Activated CD8-positive, alpha-beta memory T cell treated with anti-CD3 and anti-CD28 coated beads, Interleukin-2, amount 50 U/mL, for 1 hour (primary cell): ENCODE results near the gene PRM3.

ENCODE experiments used
- DNase-seq: peaks from one replicate; pipeline ENCODE4 v3.0.0-alpha.2; 2020; ENCODE audit errors: extremely low read depth

Gene PRM3

DNA sequence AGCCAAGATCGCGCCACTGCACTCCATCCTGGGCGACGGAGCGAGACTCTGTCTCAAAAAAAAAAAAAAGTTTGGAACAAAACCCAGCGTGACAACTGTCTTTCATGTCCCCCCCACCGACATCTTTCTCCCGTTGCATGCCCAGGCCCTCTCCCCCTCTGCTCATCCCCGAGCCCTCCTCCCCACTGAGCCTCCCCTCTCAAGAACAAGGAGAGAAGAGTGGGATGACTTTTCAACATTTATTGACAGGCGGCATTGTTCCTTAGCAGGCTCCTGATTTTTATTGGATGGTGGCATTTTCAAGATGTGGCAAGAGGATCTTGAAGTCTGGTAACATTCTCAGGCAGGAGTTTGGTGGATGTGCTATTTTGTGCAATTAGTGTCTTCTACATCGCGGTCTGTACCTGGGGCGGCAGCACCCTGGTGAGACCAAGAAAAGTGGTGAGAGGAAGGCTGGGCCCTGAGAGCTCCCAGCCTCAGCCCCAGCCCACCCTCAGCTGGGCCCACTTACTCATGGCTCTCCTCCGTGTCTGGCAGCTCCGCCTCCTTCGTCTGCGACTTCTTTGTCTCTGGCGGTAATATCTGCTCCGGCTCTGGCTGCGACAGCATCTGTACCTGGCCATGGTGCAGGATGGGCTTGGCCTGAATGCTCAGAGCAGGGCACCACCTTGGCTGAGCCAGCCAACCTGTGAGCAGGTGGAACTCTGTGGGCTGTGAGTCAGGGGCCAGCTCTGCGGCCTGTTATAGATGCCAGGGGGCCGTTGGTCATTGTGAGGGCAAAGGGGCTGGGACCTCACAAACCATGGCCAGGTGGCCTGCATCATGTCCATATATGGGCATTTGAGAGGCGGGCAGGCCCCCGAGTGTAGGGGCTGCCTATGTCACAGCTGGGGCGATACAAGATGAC is 7.4 kb upstream of the PRM3 start, which contains the start of gene PRM1:
PRM1 (minus strand) TSS at position 715 of the 907 bp plus-strand sequence; CDS start at position 623, 92 bp downstream.
- no peak for DNase-seq

DNA sequence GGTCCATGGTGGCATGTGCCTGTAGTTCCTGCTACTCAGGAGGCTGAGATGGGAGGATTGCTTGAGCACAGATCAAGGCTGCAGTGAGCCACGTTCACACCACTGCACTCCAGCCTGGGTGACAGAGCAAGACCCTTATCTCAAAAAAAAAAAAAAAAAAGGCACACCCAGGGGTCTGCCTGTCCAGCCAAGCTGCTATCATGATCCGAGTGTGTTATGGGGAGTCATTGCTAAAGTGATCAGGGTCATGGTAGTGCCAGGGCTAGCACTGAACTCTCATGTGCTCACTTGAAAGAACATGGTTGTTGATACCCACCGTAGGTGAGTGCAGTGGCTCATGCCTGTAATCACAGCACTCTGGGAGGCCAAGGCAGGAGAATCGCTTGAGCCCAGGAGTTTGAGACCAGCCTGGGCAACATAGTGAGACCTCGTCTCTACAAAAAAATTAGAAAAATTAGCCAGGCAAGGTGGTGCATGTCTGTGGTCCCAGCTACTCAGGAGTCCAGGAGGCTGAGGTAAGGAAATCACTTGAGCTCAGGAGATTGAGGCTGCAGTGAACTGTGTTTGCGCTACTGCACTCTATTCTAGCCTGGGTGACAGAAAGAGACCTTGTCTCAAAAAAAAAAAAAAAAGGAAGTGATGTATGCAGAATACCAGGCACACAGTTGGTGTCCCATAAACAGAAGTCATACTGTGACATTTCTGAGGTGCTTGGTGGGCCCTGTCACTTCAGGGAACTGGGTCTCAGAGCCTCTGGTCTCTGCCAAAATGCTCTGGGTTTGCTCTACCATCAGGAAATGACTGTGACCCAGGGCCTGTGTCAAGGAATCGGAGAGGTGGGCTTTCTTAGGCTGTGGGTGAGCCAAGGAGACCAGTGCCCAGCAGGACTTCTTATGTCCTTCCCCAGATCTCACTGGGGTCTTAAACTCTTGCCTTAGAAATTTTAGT is 5.5 kb upstream of the PRM3 start:
- DNase-seq, result no peak

DNA sequence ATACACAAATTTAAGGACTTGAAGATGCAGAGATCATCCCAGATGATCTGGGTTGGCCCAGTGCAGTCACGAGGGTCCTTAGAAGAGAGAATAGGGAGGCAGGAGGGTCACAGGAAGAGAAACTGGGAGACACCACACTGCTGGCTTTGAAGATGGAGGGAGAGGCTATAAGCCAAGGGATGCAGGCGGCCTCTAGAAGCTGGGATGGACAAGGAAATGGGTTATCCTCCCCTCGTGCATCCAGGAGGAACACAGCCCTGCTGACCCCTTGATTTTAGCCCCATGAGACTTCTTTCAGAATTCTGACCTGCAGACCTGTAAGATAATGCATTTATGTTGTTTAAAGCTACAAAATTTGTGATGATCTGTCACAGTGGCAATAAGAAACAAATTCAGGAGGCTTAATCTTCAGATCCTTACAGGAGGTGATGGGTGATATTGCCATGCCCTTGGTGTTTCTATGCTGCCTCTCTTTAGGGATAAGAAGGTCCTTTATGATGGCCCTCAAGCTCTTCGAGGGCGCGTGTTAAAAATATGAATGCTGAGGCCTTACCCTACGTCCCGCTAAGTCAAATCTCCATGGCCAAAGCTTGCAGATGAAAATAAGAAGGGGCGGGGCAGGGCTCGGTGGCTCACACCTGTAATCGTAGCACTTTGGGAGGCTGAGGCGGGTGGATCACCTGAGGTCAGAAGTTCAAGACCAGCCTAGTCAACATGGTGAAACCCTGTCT is 4.3 kb upstream of the PRM3 start:
- no peak for DNase-seq

DNA sequence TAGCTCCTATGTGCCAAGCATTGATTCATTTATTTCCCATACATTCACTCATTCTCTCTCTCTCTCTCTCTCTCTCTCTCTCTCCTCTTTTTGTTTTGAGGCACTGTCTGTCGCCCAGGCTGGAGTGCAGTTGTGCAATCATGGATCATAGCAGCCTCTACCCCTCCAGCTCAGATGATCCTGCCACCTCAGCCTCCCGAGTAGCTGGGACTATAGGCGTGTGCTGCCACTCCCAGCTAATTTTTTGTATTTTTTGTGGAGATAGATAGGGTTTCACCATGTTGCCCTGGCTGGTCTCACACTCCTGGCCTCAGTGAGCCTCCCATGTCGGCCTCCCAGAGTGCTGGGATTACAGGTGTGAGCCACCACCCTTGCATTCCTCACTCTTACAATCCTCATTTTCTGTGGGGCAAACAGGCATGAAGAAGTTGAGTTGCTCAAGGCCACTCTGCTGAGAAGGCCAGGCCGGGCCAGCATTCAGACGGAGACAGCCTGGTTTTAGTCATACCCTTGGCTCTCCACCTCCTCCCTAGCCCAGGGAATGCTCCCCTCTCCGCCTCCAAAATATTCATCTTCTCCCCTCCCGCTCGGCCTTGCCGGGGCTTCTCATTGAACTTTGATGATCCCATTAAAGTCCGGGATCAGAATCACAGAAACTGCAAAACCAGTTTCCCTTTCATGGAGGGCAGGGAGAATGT is 3.6 kb upstream of the PRM3 start:
- no peak for DNase-seq

DNA sequence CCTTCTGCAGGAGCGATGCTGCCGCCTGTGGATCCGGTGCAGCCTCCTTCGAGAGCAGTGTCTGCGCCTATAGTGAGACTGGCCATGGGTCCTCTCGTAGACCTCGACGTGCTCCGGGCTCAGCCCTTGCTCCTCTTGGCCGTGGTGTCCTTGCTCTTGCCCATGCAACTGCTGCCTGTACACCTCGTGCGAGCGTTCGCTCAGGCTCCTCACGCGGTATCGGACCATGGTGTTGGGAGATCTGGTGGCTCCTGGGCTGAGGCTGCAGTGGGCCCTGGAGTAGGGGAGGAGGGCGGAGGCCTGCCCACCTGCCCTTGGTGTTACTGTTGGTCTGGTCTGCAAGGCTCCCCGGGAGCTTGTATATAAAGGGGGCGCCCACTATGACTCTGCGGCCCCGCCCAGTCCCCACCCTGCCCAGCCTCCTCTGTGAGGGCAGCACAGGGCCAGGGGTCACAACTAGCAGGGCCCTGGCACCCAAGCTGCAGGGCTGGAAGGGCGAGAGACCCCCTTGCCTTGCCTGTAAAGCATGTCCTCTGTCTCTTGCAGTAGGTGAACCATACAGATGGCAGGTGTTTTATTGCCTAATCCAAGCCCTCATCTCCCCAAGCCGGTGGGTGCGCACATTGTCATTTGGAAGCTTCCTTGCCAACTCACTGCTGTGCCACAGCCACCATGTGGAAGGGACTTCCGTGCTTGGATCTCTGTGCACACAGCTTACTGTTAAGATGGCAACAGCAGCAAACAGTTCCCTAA is 2.9 kb upstream of the PRM3 start, which contains the start of gene PRM2:
PRM2 (minus strand) TSS at position 338 of the 753 bp plus-strand sequence; CDS start at position 228, 110 bp downstream.
- no peak for DNase-seq

DNA sequence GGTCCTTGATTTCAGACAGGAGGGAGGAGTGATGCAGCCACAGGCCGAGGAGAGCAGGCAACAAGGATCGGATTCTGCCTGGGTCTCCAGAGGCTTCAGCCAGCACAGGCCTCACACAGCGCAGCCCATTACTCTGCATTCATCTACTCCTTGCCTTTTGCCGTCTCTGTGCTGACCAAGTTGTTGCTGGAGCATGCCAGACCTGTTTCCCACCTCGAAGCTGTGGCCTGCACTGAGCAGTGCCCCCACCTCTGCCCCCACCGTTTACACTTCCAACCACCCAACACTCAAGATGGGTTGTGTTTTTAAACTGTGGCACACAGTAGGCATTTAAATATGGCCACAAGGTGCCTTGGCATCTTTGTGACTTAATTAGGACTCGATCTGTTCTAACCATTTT is 1.5 kb upstream of the PRM3 start:
- DNase-seq, result no peak

DNA sequence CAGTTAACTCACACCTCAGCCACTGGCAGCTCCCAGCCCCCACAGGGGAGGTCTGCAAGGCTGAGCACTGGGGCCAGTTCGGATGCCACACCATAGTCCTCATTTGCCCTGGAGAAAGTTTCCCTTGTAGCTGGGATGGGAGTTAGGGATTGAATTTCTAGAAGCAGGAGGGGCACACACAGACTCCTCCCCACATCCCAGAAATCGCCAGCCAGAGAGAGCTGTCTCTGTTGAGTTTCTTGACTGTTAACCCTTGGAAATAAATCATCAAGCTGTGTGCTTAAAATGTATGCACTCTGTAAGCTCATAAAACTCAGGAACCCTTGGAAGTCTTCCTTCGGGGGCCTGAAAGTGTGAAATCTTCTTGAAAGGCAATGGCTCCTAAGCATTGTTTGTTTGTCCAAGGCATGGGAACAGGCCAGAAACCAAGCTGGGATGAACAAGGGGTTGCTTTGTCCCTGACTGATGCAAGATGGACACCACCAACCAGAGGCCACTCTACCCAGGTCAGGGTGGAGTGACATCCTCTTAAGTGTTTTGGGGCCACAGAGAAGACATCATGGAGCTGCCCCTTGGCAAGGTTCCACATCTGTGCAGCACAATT is 394 bp upstream of the PRM3 start:
- no peak for DNase-seq

DNA sequence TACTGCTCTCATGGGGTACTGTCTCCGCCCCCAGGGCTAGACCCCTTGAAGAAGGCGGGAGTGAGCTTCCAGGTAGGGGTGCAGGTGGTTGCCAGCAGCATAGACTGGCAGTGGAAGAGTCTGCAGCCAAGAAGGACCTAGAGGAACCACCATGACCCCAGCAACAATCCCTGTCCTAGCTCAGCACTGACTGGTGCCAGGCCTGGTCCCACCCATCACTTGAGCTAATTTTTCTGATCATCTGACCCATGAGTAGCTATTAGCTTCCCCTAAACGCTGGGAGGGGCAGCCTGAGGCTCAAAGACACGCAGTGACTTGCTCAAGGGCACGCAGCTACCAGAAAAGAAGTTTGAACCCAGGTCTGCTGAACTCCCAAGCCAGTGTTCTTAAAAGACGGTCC is 945 bp downstream of the PRM3 start:
- DNase-seq, result no peak

DNA sequence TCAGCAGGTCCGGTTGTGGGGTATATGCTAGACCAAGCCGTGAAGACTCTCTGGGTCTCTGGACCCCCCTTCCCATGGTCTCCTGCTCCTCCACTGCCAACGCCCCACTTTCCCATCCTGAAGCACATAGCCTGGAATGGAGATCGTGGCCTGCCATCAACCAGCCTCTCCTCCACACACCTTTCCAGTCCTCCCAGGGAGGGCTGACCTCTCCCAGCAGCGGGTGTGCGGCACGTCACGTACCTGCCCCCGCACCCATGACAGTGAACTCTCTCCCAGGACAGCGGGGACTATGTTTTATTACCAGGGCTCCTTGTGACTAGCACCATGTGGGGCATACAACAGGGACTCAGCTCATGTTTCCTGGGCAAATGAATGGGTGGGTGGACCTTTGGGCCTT is 1.8 kb downstream of the PRM3 start:
- no peak for DNase-seq

DNA sequence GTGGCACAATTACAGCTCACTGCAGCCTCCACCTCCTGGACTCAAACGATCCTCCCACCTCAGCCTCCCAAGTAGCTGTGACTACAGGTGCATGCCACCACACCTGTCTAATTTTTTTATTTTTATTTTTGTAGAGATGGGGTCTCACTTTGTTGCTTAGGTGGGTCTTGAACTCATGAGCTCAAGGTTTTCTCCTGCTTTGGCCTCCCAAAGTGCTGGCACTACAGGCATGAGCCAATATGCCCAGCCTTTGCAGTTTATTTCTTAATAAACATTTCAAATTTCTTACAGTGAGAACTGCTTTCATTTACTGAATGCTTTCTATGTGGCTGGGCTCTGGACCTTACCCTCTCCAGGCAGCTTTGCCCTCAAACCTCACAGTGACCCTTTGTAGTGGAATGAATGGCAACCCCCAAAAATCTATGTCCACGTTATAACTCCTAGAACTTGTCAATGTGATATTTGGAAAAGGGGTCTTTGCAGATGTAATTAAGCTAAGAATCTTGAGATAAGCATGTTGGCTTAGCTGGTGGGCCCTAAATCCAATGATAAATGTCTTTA is 2.7 kb downstream of the PRM3 start:
- no peak for DNase-seq

DNA sequence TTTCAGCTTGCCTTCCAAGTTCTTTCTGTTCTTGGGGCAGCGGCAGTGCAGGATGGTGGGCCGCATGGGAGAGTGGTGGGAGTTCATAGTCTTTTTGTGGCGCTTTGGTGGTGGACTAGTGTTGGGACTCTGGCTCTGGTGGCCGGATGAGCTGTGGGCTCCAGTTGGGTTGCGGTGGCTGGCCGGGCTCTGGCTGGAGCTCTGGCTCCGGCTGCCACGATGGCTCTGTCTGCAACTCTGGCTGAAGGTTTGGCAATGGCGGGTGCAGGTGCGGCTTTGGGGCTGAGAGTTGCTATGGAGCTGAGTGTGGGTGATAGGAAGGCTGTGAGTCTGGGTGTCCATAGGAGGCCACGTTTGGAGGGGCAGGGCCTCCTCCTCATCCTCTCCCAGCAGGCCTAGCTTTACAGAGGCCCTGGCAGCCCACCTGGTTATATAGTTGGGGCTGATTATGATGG is 4.5 kb downstream of the PRM3 start, which contains the start of gene TNP2:
TNP2 (minus strand) TSS at position 405 of the 455 bp plus-strand sequence; CDS start at position 342, 63 bp downstream.
- no peak for DNase-seq

DNA sequence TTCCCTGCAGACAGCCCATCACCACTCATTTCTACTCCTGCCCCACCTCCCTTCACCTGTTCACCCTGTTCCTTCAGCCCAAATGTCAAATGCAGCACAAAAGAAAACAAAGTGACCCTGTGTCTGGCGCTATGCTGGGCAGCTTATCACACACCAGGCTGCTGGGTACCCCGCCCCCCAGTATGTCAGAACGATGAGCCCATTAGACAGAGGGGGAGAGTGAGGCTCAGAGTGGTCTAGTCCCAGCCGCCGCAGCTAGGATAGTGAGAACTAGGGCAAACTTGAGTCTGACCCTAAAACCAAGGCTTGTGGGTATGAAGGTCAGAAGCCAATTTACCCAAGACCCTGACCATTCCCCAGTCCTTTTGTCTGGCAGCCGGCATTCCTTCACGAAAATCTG is 8.3 kb downstream of the PRM3 start:
- DNase-seq, result no peak

DNA sequence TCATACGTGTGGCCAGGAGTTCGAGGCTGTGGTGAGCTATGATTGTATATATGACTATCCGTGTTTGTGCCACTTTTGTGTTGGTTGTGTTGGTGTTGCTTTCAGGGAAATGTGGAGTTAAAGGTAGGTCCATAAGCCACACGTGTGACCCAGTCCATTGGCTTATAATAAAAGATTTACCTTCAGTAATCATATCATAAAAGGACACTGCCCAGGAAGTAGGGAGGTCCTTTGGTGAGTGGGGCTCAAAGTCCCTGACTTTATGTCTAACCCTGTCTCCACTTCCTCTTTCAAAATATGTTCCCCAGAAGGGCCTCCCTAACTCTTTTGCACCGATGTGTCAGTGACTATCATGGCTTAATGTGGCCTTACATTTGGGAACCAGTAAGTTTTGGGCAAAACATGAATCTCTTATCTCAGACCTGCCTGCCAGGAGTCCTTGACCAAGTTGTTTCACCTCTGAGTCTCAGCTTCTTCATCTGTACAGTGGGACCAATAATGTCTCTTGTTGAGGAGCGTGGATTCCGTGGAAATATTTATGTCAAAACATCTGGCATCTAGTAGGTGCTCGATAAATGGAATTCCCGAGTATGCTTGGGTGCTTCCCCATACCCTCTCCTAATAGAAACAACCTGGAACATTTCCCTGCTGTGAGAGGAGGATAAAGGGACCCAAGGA is 9.1 kb downstream of the PRM3 start:
- no peak for DNase-seq

DNA sequence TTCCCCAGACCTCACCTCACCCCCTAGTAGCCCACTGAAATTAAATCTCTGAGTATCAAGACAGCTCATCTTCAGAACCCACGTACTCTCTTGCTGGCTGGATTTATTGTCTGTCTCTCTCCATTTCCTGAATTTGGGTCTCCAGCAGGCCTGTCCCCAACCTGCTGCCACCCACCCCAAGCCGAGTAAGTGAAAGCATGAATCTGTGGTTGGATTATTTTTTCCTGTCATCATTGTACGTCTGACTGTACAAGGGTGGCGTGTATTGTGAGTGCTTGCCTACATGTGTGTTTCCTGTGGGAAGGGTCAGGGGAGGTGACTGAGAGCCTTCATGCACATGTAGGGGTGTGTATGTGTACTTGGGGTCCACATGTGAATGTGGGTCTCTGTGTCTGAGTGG is 9.7 kb downstream of the PRM3 start:
- DNase-seq, result no peak

DNA sequence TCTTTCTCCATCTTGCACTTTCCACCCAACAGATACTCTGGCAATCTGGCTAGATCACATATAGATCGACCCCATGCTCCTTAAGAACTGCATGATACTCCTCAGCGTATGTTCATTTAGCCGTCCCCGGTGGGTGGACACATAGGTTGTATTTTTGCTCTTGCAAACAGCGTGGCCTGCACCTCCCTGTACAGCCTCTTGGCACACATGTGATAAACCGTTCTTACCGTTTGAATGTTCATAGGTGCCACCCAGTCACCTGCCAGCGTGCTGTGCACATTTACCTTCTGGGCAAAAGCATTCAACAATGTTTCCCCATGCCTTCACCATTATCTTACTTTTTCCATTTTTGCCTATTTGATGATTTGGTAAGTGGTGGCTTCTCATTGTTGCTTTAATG is 10.5 kb downstream of the PRM3 start:
- DNase-seq, result no peak

DNA sequence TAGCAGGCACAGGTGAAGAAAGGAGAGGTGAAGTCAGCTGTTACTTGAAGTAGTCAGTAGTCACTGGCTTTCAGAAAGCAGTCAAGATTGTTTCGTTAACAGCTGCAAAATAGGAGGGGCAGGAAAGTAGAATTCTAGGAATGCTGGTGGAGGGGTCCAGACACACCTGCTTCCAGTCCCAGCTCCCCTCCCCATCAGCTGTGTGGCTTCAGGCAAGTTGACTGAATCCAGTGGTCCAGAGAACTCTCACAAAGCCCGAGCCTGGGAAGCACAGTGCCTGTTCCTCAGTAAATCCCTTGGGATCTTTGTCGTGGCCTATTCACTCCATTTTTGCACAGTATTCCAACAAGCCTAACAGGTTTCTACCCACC is 12.8 kb downstream of the PRM3 start:
- no peak for DNase-seq

DNA sequence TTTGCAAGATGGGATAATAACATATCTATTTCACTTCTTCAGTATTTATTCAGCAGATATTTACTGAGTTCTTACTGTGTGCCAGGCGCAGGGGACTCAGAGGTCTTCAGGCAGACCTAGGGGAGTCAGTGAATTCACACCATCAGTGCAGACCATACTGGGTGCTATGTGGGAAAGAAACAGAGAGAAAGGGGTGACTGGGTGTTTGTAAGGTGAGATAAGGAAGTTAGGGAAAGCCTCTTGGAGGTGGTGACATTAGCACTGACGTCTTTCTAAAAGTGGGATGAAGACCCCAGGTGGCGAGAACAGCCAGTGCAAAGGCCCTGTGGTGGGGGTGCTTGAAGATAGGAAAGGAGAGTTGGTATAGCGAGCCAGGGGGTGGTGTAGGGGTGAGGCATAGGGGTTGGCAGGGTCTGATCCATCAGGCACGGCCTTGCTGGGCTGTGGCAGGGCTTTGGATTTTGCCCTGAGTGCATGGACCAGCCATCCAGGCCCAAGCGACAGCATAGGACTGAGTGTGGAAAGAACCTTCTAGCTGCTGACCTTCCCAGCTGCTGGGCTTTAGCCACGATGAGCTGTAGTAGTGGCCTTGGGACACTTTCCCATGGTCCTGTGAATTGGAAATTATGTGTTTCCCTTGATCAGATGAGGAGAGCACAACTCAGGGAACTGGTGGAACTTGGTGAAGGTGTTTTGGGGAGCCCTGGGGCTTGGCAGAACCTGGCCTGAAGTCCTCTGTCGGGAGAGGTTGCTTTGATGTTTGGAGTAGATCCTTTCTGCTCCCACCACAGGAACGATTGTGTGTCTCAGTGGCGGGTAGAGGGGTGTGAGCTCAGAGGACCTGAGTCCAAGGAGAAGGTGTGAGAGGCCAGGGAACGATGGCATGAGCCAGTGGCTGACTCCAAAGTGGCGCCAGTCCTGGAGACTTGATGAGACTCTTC is 13.5 kb downstream of the PRM3 start:
- no peak for DNase-seq
